Embryonic facial prominence (tissue), 1 donor: ENCODE data around the gene SLC6A17.

ENCODE experiments used
- DNase-seq: peaks from one replicate; pipeline ENCODE4 v3.0.0-alpha.2; 2016; ENCODE audit errors: extremely low spot score

The SLC6A17 gene

DNA sequence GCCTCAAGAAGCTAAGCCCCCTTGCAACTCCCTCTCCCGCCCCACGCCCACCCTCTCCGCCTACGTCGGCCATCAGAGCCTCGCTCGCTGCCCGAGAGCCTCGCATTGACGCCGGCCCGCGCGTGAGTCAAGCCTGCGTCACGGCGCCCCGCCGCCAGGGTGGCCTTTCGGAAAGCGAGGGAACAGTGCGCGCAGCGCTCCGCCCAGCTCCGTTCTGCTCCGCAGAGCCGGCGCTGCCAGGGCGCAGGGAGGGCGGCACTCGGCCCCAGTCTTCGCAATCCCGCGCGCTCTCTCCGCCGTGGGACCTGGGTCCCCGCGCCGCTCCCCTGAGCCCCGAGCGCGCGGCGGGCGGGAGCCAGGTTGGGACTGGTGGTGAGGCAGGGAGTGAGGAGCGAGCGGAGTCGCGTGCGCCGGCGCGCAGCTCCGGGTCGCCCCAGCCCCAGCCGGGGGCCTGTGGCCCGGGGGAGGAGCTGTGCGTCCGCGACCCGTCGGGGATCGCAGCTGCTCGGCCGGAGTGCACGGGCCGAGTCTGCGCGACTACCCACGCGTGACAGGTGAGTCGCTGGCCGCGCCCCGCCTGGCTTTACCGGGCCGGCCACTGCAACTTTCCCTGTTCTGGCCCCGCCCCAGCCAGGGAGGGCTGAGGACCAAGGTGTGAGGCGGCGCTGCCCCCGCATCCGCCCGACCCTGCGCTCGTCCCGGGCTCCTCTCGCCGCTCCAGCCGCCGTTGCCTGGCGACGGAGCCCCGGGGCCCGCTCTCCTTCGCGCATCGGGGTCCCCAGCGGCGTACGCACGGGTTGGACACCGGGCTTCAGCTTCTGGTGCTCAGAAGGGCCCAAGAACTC, at the start of gene SLC6A17:
TSS of gene SLC6A17 (plus strand) at position 165 of the 845 bp plus-strand sequence. CDS start 16,436 bp downstream, outside the sequence.
- DNase-seq = no peak

DNA sequence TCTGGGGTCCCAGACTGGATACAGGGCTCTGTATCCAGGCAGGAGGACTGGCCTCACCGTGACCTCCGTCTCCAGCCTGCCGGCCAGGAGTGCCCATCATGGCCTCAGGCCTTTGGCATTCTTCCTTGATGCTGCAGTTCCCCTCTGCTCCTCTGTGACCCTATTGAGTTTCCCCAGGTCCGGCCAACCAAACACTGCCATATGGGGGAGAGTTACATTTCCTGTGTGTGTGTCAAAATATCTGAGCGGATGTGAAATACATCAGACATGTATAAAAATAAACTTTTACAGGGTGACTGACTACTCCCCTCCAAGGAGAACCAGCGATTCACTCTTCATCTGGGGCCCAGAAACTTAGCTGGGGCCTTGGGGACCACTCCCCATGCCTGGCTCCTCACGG, 48.2 kb upstream of the SLC6A17 start:
- DNase-seq = no peak

DNA sequence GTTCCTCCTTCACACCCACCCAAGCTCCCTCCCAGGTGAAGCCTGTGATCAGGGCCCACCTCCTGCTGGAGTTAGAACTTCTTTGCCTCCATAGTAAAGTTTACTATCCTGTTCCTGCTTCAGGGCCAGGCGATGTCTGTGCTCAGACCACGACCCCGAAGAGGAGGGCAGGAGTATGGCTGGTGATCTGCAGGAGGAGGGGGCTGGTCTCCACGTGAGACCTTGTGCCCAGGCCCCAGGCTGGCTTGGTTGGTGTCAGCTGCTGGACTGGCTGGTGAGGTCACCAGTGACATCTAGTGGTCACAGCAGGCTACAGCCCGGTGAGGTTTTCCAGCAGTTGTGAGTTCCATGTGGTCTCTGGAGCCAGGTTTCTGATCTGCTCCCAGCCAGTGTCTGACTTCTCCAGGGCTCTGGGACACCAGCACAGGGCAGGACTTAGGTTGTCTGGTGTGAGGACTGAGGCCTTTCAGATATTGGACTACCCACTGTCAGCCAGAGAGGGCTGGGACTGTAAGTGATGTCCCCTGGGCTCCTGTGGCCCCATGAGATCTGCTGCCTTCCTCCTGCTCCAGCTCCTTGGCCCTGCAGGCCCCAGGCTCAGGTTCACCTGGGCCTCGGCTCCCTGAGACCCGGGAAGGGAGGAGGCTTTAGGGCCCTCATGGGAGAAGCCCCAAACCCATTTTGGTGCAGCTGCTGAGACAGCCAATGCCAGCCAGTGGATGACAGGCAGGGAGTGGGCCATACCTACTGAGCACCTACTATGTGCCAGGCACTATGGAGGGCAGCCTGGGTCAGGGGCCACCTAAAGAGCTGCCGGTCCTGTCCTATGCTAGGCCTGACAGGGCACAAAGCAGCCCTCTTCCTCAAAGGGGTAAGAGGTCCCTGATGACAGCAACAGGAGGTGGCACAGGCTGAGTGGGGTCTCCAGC, 44.0 kb upstream of the SLC6A17 start:
- no peak for DNase-seq

DNA sequence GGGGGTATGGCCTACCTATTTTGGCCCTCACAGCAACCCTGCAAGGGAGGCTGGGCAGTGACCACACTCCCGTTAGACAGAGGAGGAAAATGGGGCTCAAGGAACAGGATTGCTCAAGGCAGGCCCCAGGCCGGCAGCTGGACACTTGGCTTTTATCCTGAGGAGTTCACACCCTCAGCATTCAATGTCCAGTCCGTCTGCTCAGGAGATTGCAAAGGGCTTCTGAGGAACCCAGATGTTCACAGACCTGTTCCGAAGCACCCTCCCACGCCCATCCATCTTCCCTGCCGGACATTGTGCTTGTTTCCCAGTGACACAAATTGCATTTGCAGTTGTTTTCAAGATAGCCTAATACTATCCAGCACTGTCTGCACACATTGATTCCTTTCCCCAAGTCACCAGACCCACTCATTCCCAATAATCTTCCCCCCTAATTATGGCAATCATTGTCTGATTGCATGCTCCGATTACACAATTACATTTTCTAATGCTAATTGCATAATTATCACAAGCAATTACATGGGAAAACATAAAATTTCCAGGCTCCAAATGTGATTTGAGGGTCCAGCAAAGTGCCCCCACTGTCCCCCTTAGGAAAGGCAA, 42.3 kb upstream of the SLC6A17 start:
- DNase-seq = no peak

DNA sequence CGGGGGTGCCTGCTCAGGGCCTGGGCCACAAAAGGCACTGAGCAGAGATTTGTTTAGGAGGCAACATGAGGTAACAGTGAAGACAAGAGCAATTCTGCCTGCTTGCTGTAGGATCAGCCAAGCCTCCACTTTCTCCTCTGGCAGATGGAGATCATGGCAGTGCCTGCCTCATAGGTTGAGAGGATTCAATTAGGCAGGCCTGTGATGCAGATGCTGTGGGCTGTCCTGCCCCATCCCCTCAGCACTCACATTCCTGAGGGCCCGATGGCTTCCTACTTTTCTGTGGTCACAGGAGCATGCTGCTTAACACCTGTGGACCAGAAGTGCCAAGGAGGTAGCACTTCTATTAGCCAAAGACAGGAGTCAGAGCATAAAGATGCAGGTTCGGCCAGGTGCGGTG, 39.2 kb upstream of the SLC6A17 start:
- no peak for DNase-seq

DNA sequence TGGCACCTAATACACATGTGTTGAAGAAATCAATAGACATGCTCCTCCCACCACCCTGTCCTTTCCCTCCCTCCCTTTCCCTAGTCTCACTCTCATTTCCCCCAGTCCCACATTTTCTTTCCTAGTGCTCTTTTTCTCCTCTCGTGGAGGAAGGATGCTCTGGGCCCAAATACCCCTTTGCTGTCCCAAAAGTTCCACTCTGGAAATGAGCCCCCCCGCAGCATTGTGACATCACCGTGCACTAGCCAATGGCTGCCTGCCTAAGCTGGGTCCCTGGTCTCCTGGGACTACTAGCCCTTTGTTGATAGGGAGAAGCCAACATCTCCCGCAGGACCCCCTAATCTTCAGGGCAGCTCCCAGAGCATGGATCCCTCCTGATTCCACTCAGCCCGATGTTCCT, 38.2 kb upstream of the SLC6A17 start, which contains the start of gene UBL4B:
TSS of gene UBL4B (plus strand) at position 301 of the 400 bp plus-strand sequence. CDS start at position 393, 92 bp downstream.
- no peak for DNase-seq

DNA sequence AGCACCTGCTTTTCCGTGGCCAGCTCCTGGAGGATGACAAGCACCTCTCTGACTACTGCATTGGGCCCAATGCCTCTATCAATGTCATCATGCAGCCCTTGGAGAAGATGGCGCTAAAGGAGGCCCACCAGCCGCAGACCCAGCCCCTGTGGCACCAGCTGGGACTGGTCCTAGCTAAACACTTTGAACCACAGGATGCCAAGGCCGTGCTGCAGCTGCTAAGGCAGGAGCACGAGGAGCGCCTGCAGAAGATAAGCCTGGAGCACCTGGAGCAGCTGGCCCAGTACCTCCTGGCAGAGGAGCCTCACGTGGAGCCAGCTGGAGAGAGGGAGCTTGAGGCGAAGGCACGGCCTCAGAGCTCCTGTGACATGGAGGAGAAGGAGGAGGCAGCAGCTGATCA, 37.6 kb upstream of the SLC6A17 start:
- DNase-seq = no peak

DNA sequence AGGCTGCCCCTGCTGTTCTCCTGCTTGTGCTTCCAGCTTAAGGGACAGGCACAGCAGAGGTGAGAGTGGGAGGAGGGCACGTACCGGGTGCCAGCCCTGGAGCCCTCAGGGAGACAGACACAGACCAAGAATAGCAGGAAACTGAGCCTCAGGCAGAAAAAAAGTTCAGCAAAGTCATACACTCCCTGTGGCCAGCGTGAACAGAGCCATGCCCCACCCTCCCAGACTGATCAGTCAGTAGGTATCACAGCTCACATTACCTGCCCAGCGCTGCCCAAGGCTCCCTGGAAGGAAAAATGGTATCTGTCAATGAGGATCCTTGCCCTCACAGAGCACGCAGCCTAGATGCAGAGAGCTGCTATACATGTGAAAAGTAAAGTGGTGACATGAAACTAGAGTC, 36.7 kb upstream of the SLC6A17 start:
- no peak for DNase-seq

DNA sequence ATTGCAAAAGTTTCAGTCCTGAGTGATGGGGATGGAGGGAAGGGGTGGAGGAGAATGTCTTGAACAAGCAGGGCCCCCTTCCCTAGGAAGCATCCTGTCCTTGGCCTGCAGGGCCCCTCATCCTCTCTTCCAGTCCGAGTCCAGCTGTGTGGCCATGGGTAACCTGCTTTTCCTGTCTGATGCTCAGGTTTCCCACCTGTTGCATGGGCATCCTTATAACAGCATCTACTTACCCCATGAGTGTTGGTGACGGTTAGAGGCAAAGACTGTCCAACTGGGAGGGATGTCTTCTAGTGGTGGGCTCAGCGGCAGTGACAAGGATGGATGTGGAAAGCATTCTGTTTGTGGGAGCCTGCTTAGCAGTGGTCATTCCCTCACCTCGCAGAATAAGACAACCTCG, 36.1 kb upstream of the SLC6A17 start:
- DNase-seq = no peak

DNA sequence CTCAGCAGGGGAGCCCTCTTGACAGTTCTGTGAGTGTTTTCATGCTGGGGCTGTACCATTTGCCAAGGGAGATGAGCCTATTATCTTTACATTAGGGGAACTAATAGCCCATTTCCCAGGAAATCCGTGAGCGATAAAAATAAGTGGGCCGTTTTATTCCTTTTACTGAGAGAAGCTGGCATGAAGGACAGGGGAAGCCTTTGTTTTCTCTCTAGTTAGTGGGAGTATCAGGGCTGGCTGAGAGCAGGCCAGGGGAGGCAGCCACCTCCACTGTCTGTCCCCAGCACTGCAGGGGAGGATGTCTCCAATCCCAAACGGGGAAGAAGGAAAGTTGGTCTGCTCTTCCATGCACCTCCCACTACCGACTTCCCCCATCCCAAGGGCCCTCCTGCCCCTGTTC, 35.5 kb upstream of the SLC6A17 start:
- DNase-seq = no peak

DNA sequence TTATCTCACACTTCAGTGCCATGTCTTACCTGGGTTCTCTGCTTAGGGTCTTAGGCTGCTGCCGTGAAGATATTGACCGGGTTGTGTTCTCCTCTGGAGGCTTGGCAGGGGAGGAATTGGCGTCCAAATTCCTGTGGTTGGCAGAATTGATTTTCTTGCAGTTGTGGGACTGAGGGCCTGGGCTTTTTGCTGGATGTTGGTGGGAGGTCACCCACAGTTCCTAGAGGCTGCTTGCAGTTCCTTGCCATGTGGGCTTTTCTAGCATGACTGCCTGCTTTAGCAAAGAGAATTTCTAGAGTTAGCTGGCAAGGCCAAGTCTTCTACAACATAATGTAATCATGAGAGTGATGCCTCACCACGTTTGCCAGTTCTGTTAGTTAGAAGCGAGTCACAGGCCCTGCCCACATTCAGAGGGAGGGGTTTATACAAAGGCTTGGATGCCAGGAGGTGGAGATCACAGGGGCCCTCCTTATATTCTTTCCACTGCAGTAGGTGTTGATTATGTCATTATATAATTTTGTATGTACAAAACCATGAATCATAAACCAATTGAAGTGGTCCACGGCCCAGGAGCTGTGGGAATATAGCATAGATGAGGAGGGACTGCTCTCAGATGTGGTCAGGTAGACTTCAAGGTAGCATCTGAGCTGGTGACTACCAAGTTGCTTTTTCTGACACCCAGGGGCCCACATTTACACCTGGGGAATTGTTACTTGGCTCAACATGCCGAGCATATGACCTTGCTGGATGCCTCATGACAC, 31.5 kb upstream of the SLC6A17 start:
- DNase-seq = no peak

DNA sequence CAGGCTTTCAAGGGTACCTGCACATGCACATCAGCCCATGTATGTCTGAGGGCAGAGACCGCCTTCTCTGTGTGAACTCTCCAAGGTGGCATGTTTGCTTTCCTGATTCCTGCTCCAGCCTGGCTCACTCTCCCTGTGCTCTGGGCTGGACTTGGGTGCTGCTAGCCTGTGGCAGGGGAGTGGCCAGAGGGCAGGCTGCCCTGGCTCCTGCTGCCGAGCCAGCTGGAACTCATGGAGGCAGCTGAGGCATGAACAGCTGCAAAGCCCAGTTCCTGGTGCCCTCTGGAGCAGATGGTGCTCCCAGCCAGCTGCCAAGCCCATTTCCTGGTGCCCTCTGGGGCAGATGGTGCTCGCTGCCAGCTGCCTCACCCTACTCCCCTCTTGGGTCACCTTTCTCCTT, 30.5 kb upstream of the SLC6A17 start:
- no peak for DNase-seq

DNA sequence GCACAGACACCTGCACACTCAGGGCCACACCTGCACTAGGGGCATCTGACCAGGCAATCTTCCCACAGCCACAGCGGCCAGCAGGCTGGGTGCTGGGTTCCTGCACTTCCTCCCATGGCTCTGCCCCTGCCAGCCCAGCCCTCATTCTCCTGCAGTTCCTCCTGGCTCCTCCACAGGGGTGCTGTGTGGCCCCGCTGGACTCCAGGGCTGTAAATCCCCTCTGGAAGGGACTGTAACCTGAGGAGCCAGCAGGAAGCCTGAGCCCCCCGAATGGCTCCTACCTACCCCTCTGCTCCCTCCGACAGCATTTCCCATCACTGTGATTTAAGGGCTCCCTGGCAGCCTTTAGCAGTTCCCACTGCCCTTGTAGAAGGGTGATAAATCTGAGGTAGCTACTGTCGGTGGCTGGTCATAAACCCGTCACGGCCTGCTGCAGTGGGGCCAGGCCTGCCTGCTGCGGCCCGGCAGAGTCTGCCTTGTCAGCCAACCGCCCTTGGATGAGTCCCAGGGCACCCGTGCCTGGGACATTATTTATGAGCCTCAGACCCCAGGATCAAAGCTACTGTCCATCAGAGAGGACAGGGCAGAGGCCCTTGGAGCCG, 29.2 kb upstream of the SLC6A17 start:
- DNase-seq = no peak

DNA sequence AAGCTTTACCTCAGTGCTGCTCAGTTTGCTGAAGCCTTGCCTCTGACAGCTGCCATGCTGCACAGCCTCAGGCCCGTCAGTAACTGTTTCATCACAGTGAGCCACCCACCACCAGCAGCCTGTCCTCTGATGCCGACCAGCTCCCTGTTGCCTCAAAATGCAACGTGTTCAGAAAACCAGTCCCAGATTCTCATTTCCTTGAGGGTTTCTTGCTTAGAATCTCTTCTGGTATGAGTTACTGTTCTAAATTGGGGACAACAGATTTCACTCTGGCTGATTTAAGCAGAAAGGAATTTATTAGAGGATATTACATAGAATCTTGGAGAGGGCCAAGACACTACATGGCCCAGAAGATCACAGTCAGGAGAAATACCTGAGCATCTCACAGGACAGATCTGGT, 27.1 kb upstream of the SLC6A17 start:
- DNase-seq = no peak

DNA sequence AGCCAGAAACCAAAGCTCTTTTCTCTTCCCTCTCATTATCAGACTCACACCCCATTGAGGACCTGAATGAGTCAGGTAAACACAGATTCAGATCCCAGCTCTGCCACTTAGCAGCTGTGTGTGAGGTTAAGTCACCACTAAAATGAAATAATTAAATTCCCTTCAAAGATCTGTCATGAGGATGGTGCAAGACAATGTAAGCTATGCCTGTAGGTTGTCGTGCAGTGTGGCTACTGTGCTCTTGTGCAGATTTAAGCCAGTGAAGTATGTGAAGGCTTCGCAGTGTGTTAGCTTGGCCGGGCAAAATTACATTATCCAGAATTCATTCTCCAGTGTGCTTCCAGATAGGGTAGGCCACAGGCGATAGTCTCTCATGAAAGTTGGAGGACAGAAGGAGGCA, 24.5 kb upstream of the SLC6A17 start:
- no peak for DNase-seq

DNA sequence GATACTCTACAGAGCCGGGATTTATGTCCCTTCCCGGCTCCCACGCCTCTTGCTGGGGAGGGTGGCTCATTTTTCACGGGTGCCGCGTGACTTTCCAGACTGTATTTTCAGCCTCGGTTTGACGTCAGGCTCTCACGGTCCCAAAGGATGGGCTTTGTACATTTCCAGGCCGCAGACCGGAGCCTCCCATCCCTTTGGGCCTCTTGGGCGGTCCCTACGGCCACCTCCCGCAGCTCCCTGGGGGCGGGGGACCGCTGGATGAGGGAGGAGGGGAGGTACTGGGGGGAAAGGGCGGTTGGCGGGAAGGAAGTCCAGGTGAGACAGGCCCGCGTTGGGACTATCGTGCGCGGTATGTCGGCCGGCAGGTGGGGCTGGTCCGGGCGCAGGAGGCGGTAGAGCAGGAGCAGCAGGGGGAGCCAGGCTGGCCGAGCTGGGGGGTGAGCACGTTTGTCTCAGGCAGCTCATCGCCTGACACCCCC, 20.1 kb upstream of the SLC6A17 start:
- no peak for DNase-seq

DNA sequence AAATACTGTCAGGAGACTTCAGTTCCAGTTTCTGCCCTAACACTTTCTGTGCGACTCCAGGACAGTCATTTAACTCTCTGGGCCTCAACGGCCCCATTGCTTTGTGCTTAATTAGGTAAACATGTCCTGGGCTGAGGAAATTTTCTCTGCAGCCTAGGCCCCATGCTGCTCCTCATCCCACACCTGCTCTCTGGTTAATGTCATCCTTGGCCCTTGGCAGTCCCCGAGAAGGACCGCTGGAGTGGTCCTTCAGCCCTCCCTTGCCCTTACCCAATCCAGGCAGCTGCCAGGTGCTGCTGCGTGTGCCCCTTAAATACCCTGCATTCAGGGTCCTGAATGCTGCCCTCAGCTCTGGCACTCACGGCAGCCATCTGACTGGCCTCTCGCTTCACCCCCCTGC, 19.3 kb upstream of the SLC6A17 start:
- DNase-seq = no peak

DNA sequence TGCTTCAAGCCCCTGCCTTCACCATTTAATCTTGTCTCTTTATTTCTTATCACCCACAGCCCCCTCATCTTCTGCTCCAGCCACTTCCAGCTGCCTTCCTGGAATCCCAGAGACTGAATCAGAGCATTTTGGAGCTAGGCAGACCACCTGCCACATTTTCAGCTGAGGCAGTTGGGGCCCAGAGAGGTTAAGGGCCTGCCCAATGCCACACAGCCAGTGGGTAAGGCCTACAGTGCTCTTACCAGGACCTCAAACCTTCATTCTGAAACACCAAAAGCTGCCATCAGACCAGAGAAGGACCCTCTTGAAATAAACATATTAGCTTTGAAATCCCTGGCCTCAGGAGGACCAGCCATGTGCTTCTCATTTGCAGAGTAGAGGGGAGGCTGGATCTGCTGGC, 17.6 kb upstream of the SLC6A17 start:
- no peak for DNase-seq

DNA sequence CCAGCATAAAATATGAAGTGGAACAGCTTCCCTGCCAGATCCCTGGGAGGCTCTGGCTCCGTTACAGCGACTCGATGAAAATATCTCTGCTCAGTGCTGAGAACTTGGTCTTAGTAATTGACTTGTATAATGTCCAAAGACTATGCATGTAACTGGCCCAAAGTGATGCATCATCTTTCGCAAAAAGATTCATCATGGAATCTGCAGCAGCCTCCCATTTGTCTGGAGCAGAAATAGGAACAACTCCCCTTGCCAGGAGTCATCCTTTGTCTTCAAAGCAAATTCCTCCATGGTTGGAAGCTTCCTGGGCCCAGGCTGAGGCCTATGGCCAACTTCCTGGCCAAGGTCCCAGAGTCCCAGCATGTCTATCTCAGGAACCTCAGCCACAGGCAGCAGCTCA, 16.9 kb upstream of the SLC6A17 start:
- no peak for DNase-seq

DNA sequence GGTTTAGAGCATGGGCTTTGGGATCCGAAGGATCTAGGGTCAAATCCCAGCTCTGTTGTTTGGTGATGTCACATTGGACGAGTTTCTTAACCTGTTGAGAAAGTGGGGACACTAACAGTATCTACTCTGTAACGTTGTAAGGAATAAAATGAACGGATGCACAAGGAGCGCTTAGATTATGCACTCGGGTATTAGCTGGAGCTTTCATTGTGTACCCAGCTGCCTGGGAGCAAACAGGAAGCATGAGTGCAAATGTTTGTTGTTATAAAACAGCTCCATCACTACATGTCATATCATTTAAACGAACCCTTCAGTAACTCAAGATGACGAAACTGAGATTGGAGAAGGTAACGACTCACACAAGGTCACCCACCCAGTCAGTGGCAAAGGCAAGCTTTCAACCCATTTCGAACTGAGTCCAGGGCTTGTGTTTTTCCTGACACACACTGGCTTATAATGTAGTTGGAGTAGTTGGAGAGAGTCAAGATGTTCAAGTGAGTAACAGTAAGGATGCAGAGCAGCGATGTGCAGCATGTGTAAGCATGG, 16.2 kb upstream of the SLC6A17 start:
- no peak for DNase-seq

DNA sequence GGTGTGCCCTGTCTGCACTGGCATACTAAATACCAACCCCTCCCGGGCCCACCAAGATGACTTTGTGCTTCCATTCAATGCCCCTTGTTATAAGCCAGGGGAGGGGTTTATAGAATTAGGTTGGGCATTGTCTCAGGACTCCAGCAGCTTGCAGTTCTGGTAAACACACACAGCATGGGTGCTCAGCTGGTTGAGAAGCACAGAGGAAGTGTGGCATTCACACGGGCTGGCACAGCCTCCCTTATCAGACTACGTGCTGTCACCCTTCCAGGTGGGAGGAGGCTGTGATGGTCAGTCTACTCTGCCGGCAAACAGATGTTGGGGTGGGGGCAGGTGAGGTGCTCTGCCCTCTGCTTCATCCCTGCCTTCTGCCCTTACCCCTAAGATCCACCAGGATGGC, 15.0 kb upstream of the SLC6A17 start:
- no peak for DNase-seq
